Caco-2 (cell line): ENCODE results near the gene MORN5. TPM values are rescaled to one million over a fixed set of nuclear protein-coding genes. Genes with fewer than 3 reads are reported as not detected.

Experiments used
- BruUV-seq: library from RNA; stranded (reverse); fragments of 400-500 nt; replicated peaks from 2 replicates; lab custom pipeline; 2021; lab: Mats Ljungman, UMichigan
- CTCF ChIA-PET: fragments of 300-600 bp; sonication (Branson Sonifier 250); formaldehyde crosslinking; loops from one replicate; lab custom pipeline; 2022; ENCODE audit warnings: antibody characterized with exemption; lab: Charles Lee
- POLR2A ChIA-PET: fragments of 300-600 bp; sonication (Branson Sonifier 250); formaldehyde crosslinking; loops from one replicate; lab custom pipeline; 2022; ENCODE audit warnings: antibody characterized with exemption; lab: Charles Lee
- DNase-seq, 2 experiments: peaks; one replicate each; pipeline versions ENCODE4 v3.0.0 to v3.0.0-alpha.2; 2020 to 2022
- H3K27me3 ChIP-seq: replicated peaks from 2 replicates; pipeline ENCODE4 v1.6.0; 2011; ENCODE audit warnings: low read length; ENCODE audit not compliant: control insufficient read depth, insufficient read depth
- H3K36me3 ChIP-seq: 2 replicates; pipeline ENCODE4 v1.5.1; 2011; ENCODE audit warnings: low read length; ENCODE audit not compliant: control insufficient read depth, insufficient read depth
- H3K4me1 ChIP-seq: fragments of 250-450 bp; sonication (Bioruptor Pico); 2 replicates; pipeline ENCODE4 v1.5.1; 2020; ENCODE audit warnings: mild to moderate bottlenecking
- H3K4me3 ChIP-seq: 2 replicates; pipeline ENCODE4 v1.5.1; 2011; ENCODE audit warnings: low read depth, mild to moderate bottlenecking, control low read depth, low read length
- H3K9me3 ChIP-seq: fragments of 250-450 bp; sonication (Bioruptor Pico); 2 replicates; pipeline ENCODE4 v1.5.1; 2020; ENCODE audit warnings: mild to moderate bottlenecking, moderate library complexity
- H3K27ac Mint-ChIP-seq: one replicate; pipeline ENCODE4 v1.8.0; 2022; ENCODE audit warnings: mixed read lengths; ENCODE audit not compliant: unreplicated experiment
- H3K27me3 Mint-ChIP-seq: one replicate; pipeline ENCODE4 v1.8.0; 2022; ENCODE audit warnings: mixed read lengths; ENCODE audit not compliant: insufficient read depth, unreplicated experiment
- H3K36me3 Mint-ChIP-seq: one replicate; pipeline ENCODE4 v1.8.0; 2022; ENCODE audit warnings: mild to moderate bottlenecking, mixed read lengths; ENCODE audit not compliant: insufficient read depth, unreplicated experiment
- H3K4me1 Mint-ChIP-seq: one replicate; pipeline ENCODE4 v1.8.0; 2022; ENCODE audit warnings: low read depth, mixed read lengths; ENCODE audit not compliant: unreplicated experiment
- H3K4me3 Mint-ChIP-seq: one replicate; pipeline ENCODE4 v1.8.0; 2022; ENCODE audit warnings: mild to moderate bottlenecking, moderate library complexity, mixed read lengths; ENCODE audit not compliant: unreplicated experiment
- H3K9me3 Mint-ChIP-seq: one replicate; pipeline ENCODE4 v1.8.0; 2022; ENCODE audit warnings: mixed read lengths; ENCODE audit not compliant: unreplicated experiment
- intact Hi-C: fragments of 100-400 bp; cut with micrococcal nuclease; formaldehyde crosslinking; loops from one replicate; pipeline ENCODE4 v1.10.0; 2022; ENCODE audit not compliant: unreplicated experiment
- total RNA-seq: library from RNA; stranded (reverse); gene quantifications from 2 replicates; pipeline ENCODE4 v1.2.3, GENCODE V29; 2022
- TF ChIP-seq, protein P1 (sequence below), 2 experiments: fragments of 200-600 bp in 1 of 2; IDR thresholded peaks; 1 replicate in 1 of 2; 2 replicates in 1 of 2; pipeline versions ENCODE4 v1.5.1 to v1.8.0; 2011 to 2022; ENCODE audit warnings: antibody characterized with exemption in 1 of 2, control low read depth in 1 of 2, inconsistent platforms in 1 of 2, low read depth in 1 of 2, low read length in 1 of 2, mild to moderate bottlenecking in 1 of 2, moderate library complexity in 1 of 2; ENCODE audit not compliant: insufficient read depth in 1 of 2, severe bottlenecking in 1 of 2, unreplicated experiment in 1 of 2

The MORN5 gene
- total RNA-seq, 1 experiment from 2014 or later, result not detected

DNA sequence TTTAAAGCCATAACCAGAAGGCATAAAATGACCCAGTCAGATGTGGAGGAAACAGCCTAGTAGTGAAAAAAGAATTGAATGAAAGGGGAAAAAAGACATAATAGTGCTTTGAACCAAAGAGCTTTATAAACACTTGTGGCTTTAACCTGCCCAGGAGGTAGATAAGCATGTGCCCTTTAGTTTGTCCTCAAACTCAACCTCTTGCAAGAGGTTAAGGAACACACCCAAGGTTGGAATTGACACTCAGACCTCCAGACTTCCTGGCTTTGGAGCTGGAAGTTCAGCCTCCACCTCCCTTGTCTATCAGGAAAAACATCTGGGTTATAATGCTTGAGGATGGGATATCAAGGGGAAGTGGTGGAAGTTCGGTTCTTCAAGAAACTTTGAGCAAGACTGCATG, 16.4 kb upstream of the MORN5 start:
- Histone ChIP-seq H3K36me3 (peaks cover 7% of the 10 kb centered on the region), H3K4me1 (peaks cover 9% of the 10 kb centered on the region), H3K27me3 (no peaks in the 10 kb centered on the region), H3K9me3 (no peaks in the 10 kb centered on the region), H3K4me3 (no peak overlapping the region)
- no peak for DNase-seq
- CTCF ChIA-PET, result interaction anchor here (0.6 kb wide), 1 partner anchor 44 kb away, joined by 6 read pairs; no protein-coding TSS in a partner anchor
- Mint-ChIP-seq H3K27me3 (no peaks in the 10 kb centered on the region), H3K9me3 (no peaks in the 10 kb centered on the region), H3K27ac (no peak overlapping the region), H3K36me3 (peaks cover 39% of the 10 kb centered on the region), H3K4me1 (peaks cover 11% of the 10 kb centered on the region), H3K4me3 (no peak overlapping the region)
- intact Hi-C loops, result no loop called here
- no TSS peak for BruUV-seq
- POLR2A ChIA-PET, result no interaction called here
- TF ChIP-seq, protein P1, sequence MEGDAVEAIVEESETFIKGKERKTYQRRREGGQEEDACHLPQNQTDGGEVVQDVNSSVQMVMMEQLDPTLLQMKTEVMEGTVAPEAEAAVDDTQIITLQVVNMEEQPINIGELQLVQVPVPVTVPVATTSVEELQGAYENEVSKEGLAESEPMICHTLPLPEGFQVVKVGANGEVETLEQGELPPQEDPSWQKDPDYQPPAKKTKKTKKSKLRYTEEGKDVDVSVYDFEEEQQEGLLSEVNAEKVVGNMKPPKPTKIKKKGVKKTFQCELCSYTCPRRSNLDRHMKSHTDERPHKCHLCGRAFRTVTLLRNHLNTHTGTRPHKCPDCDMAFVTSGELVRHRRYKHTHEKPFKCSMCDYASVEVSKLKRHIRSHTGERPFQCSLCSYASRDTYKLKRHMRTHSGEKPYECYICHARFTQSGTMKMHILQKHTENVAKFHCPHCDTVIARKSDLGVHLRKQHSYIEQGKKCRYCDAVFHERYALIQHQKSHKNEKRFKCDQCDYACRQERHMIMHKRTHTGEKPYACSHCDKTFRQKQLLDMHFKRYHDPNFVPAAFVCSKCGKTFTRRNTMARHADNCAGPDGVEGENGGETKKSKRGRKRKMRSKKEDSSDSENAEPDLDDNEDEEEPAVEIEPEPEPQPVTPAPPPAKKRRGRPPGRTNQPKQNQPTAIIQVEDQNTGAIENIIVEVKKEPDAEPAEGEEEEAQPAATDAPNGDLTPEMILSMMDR (IDR thresholded peaks at IDR 0.05; ENCODE audit: insufficient read depth in 1 of 2, low read depth in 1 of 2, low read length in 1 of 2, severe bottlenecking in 1 of 2, unreplicated experiment in 1 of 2), result no peak

- Histone ChIP-seq H3K27me3 (no peaks in the 10 kb centered on the region), H3K9me3 (no peaks in the 10 kb centered on the region), H3K4me1 (peaks cover 5% of the 10 kb centered on the region; the same call in 1 of the 2 replicates), H3K4me3 (no peak overlapping the region), H3K36me3 (peaks cover 7% of the 10 kb centered on the region)
- Mint-ChIP-seq H3K27ac (no peak overlapping the region), H3K4me3 (no peak overlapping the region), H3K27me3 (no peaks in the 10 kb centered on the region), H3K4me1 (peaks cover 6% of the 10 kb centered on the region), H3K9me3 (no peaks in the 10 kb centered on the region), H3K36me3 (peaks cover 38% of the 10 kb centered on the region)
- intact Hi-C loops, result no loop called here
- TF ChIP-seq, protein P1 (IDR thresholded peaks at IDR 0.05; ENCODE audit: insufficient read depth in 1 of 2, low read depth in 1 of 2, low read length in 1 of 2, severe bottlenecking in 1 of 2, unreplicated experiment in 1 of 2), result no peak
- CTCF ChIA-PET, result interaction anchor here (0.6 to 1.5 kb wide), 3 partner anchors 18 to 45 kb away, joined by 3 to 6 read pairs (median 6); no protein-coding TSS in a partner anchor
- POLR2A ChIA-PET, result no interaction called here
- no TSS peak for BruUV-seq
- no peak for DNase-seq
Measured at GRCh38 chr9:122143876-122144405, 15.8 kb upstream of the MORN5 start.

GRCh38 chr9:122144836-122145591, 14.7 kb upstream of the MORN5 start:
- CTCF ChIA-PET, result interaction anchor here (0.6 to 1.5 kb wide), 5 partner anchors 19 to 205 kb away, joined by 3 to 12 read pairs (median 3); no protein-coding TSS in a partner anchor
- BruUV-seq, result no TSS peak
- H3K27ac Mint-ChIP-seq, result no peak overlapping the region
- peaks cover 7% of the 10 kb centered on the region for H3K36me3 ChIP-seq
- H3K4me1 ChIP-seq, result no peaks in the 10 kb centered on the region
- TF ChIP-seq, protein P1 (IDR thresholded peaks at IDR 0.05; ENCODE audit: insufficient read depth in 1 of 2, low read depth in 1 of 2, low read length in 1 of 2, severe bottlenecking in 1 of 2, unreplicated experiment in 1 of 2), result peak in 1 of 2 experiments; percentile 53
- no peaks in the 10 kb centered on the region for H3K9me3 Mint-ChIP-seq
- no peaks in the 10 kb centered on the region for H3K9me3 ChIP-seq
- POLR2A ChIA-PET, result no interaction called here
- intact Hi-C loops, result no loop called here
- peaks cover 38% of the 10 kb centered on the region for H3K36me3 Mint-ChIP-seq
- no peaks in the 10 kb centered on the region for H3K27me3 ChIP-seq
- DNase-seq, result no peak
- H3K4me3 Mint-ChIP-seq, result no peak overlapping the region
- H3K4me3 ChIP-seq, result no peak overlapping the region
- no peaks in the 10 kb centered on the region for H3K4me1 Mint-ChIP-seq
- no peaks in the 10 kb centered on the region for H3K27me3 Mint-ChIP-seq
